Mucosa of gallbladder (tissue), 1 donor: ENCODE data around the gene GMEB2. TPM values are rescaled to one million over a fixed set of nuclear protein-coding genes. Genes with fewer than 3 reads are reported as not detected.

Experiments
- DNase-seq: peaks from one replicate; pipeline ENCODE4 v3.0.0-alpha.2; 2020; ENCODE audit warnings: low spot score
- total RNA-seq: library from RNA; stranded (reverse); gene quantifications from one replicate; pipeline ENCODE4 v1.2.1, GENCODE V29; 2021
- donor health status: DM: no; HTN: no; CAD: no.

The GMEB2 gene
- total RNA-seq, 1 donor from 2014 or later, result 12.1 TPM

DNA sequence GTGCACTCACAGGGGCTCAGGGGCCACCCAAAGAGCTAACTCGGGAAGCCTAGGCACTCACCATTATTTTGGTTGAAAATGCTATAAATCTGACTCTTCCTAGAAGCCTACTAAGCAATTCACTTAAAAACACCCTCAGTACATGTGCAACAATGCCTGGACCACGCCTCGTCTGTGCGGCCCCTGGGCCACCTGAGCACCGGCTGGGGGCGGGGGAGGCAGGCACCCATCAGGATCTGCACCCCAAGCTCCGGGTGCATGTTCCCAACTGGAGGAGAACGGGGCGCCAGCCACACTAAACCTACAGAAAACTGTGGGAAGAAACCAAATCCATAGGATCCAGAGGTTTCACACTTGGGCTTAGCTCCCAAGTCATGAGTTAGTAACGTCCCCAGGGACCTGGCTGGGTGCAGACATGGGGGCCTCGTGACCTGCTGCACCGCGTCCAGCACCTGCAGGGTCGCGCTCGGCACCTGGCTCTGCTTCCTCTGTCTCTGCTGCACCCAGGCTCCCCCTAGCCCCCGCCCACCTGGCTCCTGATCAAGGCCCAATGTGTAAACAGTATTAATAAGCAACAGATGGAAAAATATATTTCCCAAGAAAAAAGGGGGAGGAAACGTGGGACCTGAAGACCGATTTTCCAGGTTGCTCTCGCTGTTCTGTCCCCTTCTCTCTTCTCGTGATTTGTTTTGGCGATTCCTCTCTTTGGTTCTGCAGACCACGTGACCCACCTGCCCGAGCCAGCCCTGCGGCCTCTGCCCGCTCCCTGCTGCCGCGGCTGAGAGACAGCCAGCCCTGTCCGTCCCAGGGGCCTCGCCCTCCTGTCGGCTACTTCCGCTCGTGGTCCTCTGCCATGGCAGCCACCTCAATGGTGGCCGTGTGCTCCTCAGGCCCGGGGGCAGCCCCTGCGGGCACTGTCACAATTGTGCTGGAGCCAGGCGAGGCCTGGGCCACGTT is 37.4 kb downstream of the GMEB2 start:
- DNase-seq, result no peak

DNA sequence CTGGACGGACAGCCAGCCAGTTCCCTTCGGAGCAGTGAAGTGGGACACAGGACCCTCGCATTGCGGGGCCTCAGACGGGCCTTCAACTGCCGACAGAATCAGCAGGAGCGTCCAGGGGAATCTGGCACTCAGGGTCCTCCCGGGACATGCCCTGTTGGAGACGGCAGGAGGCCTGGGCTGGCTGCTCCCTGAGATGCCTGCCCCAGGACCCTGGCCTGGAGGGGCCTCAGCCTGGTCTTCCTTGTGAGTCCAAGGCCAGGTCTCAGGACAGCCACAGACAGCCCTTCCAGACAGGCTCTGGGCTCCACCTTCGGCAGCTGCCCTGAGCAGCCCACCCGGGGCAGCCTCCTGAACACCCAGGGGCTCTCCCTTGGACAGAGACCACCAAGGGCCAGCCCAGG is 38.3 kb downstream of the GMEB2 start:
- DNase-seq, result no peak

DNA sequence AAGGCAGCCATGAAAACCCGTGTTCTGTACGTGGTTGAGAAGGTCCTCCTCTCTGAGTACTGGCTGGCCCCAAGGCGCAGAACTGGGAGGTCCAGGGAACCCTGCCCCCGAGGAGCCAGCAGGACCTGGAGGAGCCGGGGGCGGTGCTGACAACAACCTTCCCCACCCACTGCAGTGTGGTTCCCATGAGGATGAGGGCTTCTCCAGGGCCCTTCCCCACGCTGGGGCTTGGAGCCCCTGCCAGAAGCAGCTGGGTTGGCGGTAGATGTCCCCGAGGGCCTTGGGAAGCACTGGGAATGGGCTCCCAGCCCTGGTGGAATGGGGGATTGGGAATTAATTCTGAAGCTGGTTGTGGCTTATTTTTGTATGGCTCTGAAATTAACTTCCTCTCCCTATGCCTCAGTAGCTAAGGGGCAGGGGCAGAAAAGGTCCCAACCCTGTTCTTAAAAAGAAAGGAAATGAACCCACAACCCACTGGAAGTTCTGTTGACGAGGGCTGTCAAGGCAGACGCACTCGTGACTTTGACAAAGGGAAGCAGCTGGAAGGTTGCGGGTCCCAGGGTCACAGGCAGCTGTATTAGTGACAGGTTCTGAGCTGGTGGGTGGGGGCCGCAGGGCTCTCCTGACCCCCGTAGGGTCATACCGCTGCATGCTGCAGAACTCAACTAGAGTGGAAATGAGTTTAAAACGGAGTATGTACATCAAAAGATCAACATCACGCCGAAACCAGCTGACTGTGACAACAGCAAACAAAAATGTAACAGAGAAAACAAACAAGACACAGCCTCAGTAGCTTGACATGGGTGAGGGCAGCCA is 38.9 kb downstream of the GMEB2 start:
- no peak for DNase-seq

- no peak for DNase-seq
These were observed 39.6 kb downstream of the GMEB2 start for GRCh38 chr20:63587256-63587655.

DNA sequence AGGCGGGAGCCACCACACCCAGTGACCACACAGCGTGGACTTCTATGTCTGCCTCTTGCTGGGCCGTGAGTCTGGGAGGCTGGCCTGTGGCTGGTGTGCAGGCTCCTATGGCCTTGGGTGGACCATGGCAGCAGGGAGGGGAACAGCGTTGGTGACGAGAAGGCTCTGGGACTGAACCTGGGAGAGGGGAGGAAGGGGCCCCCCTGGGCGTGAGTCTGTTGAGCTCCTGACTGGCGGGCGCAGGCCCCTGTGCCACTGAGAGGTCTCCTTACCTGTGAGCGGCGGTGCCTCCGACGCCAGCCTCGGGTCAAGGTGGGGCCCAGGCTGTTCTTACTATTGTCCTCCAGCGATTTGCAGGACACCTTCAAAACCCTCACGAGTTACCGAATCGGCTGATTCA is 40.1 kb downstream of the GMEB2 start:
- no peak for DNase-seq

- DNase-seq, result no peak
These were observed 41.0 kb downstream of the GMEB2 start for GRCh38 chr20:63585616-63586565.

- no peak for DNase-seq
These were observed 44.4 kb downstream of the GMEB2 start for GRCh38 chr20:63582382-63583063.

- no peak for DNase-seq
These were observed 46.0 kb downstream of the GMEB2 start for GRCh38 chr20:63580796-63581461.

DNA sequence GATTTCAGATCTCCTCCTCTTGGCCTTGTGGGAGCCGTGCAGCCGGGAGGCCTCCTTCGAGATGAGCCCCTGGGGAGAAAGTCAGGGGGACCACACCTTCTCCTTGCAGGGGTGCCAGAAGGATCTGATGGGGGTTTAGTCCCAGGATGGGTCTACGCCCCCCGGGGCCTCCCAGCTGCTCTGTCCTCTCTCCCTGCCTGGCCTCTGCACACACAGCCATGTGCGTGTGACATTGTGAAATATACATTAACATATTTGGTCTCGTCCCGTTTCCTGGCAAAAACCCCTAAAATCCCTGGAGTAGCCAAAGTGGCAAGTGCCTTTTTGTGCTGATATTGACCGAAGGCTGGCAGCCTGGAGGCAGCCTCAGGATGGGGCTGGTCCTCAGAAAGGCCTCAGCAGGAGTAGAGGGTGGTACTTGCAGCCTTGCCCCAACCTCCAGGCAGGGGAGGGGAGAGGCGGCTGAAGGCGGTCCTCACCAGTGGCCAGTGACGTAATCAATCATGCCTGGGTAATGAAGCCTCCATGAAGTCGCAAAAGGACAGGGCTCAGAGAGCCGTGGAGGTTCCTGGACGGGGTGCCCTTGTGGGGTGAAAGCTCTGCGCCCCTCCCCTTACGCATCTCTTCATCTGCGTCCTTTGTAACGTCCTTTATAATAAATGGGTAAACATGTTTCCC is 47.7 kb downstream of the GMEB2 start:
- no peak for DNase-seq

GRCh38 chr20:63578224-63579016 is 48.5 kb downstream of the GMEB2 start:
- no peak for DNase-seq

- no peak for DNase-seq
These were observed 49.5 kb downstream of the GMEB2 start for GRCh38 chr20:63577317-63577894.

GRCh38 chr20:63576311-63576710 is 50.6 kb downstream of the GMEB2 start:
- DNase-seq, result no peak

DNA sequence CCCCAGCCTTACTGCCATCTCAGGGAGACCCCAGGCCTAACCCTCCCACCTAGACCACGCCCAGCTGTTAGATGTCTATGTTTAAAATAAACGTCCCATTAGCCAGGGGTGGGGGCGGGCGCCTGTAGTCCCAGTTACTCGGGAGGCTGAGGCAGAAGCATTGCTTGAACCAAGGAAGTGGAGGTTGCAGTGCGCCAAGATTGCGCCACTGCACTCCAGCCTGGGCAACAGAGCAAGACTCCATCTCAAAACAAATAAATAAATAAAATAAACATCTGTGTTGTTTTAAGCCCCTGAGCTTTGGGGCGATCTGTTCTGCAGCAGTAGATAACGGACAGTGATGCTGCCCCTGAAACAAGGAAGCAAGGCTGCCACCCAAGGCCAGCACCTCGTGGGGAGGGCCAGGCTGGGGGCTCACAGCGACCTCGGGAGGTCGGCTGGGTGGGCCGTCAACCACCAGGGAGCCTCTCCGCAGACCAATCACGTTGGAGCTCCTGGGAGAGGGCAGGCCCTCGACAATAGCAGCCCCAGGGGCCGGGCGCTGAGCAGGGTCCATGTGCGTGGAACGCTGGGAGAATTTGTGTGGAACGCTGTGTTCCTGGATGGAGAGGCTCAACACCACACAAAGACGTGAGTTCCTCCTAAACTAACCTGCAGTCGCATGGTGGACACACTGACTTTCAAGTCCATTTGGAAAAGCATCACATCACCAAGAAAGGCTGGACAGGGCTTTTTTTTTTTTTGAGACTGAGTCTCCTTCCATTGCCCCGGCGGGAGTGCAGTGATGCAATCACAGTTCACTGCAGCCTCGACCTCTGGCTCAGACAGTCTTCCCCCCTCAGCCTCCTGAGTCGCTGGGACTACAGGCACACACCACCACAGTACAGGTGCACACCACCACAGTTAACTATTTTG is 51.8 kb downstream of the GMEB2 start:
- DNase-seq, result no peak

DNA sequence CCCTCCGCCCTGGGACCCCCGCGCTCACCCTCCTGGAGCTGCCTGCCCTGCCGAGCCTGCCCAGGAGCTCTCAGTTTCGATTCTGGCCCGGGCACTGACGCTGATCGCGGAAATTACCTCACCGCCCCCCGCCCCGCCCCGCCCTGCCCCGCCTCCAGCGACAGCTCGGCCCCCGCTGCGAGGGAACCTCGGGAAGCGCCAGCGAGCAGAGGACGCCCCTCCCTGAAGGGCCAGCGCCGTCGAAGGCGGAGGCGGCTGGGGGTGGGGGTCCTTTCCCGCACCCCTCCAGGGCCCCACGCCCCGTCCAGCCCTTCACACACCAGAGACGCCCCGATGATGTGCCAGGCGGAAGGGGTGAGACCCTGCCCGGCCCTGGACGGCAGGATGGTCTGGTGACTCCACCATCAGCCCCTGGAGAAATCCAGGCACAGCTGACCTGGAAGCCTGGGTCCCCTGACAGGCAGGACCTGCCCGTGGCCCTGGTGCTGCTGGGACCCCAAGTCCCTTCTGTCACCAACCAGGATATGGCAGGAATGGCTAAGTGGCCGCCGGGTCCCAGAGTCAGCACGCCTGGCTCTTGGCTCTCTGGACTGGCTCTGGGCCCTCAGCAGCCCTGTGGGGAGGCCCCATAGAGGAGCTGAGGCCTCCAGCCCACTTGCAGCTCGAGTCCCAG is 52.6 kb downstream of the GMEB2 start, which contains the start of gene HELZ2:
Gene HELZ2, minus strand, starts transcription at position 84 of the 673 bp plus-strand sequence. CDS start 1,854 bp downstream, outside the sequence.
- peak; percentile 79 for DNase-seq

DNA sequence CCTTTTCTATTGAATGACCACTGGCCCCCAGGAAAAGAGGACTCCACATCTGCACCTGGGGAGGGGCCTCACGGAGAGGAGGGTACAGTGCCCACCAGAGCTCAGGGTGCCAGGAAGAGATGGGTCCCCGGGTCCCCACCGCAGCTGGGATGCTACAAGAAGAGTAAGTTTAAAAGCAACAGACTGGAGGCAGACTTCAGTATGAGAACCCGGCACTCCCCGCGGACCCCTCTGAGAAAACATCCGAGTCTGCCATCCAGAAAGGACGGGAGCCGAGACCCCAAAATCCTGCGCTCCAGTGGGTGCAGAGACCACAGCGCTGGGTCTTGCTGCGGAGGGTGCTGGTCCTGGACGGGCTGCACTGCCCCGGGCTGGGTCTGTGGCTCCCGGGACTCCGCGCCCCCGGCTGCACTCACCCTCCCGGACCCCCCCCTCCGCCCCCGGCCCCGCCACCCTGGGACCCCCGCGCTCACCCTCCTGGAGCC is 53.2 kb downstream of the GMEB2 start:
- DNase-seq, result no peak

DNA sequence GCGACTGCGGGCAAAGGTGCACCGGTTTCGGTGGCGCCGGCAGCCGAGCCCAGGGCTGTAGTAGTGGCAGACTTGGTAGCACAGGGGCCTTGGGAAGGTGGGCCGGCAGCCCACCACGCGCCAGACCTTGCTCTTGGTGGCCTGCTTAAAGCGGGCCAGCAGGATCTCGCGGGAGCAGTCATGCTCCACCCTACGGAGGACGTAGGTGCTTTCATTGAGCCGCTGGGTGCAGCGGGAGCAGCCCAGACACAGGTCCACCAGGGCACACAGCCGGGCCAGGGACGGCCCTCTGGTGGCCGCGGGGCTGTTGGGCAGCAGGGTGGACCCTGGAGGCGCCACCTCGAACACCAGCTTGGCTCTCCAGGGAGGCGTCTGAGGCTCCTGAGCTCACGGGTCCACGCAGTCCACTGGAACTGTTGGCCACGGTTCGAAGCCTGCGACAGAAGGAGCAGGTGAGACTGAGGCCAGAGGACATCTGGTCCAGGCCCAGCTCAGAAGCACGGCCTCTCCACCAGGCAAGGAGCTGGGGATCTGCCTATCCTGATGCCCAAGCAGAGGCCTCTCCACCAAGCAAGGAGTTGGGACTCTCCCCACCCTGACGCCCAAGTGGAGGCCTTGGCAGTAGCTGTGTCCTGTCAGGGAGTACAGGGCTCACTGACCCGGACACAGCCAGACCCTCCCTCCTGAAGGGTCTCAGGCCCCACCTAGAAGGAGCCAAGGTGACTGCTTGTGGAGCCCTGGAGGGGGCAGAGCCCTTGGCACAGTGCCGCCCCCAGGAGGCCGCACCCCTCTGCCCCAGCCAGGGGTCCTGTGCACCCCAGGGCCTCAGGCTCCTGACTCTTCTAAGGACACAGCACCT is 53.9 kb downstream of the GMEB2 start:
- DNase-seq, result no peak
